CD14-positive monocyte (primary cell): ENCODE measurements around the gene CNTNAP2. TPM values are rescaled to one million over a fixed set of nuclear protein-coding genes. Genes with fewer than 3 reads are reported as not detected.

Experiments
- DNase-seq, 3 donors: peaks; one replicate each; pipeline ENCODE4 v3.0.0-alpha.2; 2011 to 2022
- H2AFZ ChIP-seq: 2 replicates; pipeline ENCODE4 v1.6.0; 2012; ENCODE audit warnings: mild to moderate bottlenecking, low read depth, low read length, inconsistent platforms; ENCODE audit not compliant: insufficient read depth, poor library complexity, severe bottlenecking
- H3K27ac ChIP-seq, 2 donors: 1 replicate in 1 of 2; 2 replicates in 1 of 2; pipeline ENCODE4 v1.5.1; 2012 to 2013; ENCODE audit warnings: low read length in 2 of 2, control low read depth in 1 of 2, inconsistent platforms in 1 of 2, low read depth in 1 of 2, mild to moderate bottlenecking in 1 of 2
- H3K27me3 ChIP-seq, 2 donors: one replicate each; pipeline versions ENCODE4 v1.6.0 to v1.6.1; 2011 to 2013; ENCODE audit warnings: low read length in 2 of 2; ENCODE audit not compliant: control insufficient read depth in 2 of 2, insufficient read depth in 2 of 2
- H3K36me3 ChIP-seq, 2 donors: replicated peaks in 1 of 2; 1 replicate in 1 of 2; 2 replicates in 1 of 2; pipeline versions ENCODE4 v1.5.1 to v1.6.1; 2012 to 2013; ENCODE audit warnings: low read length in 2 of 2, control low read depth in 1 of 2, inconsistent platforms in 1 of 2, mild to moderate bottlenecking in 1 of 2; ENCODE audit not compliant: insufficient read depth in 2 of 2, control insufficient read depth in 1 of 2
- H3K4me1 ChIP-seq, 2 donors: 1 replicate in 1 of 2; 2 replicates in 1 of 2; pipeline versions ENCODE4 v1.5.1 to v1.6.1; 2012 to 2013; ENCODE audit warnings: low read length in 2 of 2, control low read depth in 1 of 2, inconsistent platforms in 1 of 2, mild to moderate bottlenecking in 1 of 2, moderate library complexity in 1 of 2; ENCODE audit not compliant: insufficient read depth in 2 of 2, control insufficient read depth in 1 of 2
- H3K4me2 ChIP-seq: replicated peaks from 2 replicates; pipeline ENCODE3; 2012; ENCODE audit warnings: low read length, moderate library complexity, mild to moderate bottlenecking; ENCODE audit not compliant: poor library complexity, severe bottlenecking; ENCODE audit errors: extremely low read depth
- H3K4me3 ChIP-seq, 3 experiments: fragments of 200-600 bp in 1 of 3; sonication (generic) in 1 of 3; replicated peaks in 1 of 3; 1 replicate in 2 of 3; 2 replicates in 1 of 3; pipeline ENCODE4 v1.5.1; 2011 to 2013; ENCODE audit warnings: low read length in 3 of 3, mild to moderate bottlenecking in 3 of 3, control low read depth in 2 of 3, low read depth in 2 of 3, inconsistent platforms in 1 of 3, moderate library complexity in 1 of 3
- H3K79me2 ChIP-seq: 2 replicates; pipeline ENCODE4 v1.6.0; 2012; ENCODE audit warnings: mild to moderate bottlenecking, control low read depth, inconsistent platforms, low read length, moderate library complexity; ENCODE audit not compliant: insufficient read depth
- H3K9ac ChIP-seq: 2 replicates; pipeline ENCODE4 v1.6.0; 2017; ENCODE audit warnings: low read length, mild to moderate bottlenecking; ENCODE audit not compliant: insufficient read depth, poor library complexity, severe bottlenecking
- H3K9me3 ChIP-seq, 2 donors: replicated peaks in 1 of 2; 1 replicate in 1 of 2; 2 replicates in 1 of 2; pipeline versions ENCODE4 v1.5.1 to v1.6.1; 2012 to 2013; ENCODE audit warnings: low read length in 2 of 2, control low read depth in 1 of 2; ENCODE audit not compliant: control insufficient read depth in 1 of 2, insufficient read depth in 1 of 2
- H4K20me1 ChIP-seq: 2 replicates; pipeline ENCODE4 v1.6.0; 2012; ENCODE audit warnings: mild to moderate bottlenecking, low read length, control low read depth, moderate library complexity; ENCODE audit not compliant: insufficient read depth
- H3K27ac Mint-ChIP-seq, 7 donors: one replicate each; pipeline ENCODE4 v1.8.0; 2020; ENCODE audit warnings: mild to moderate bottlenecking in 7 of 7, mixed read lengths in 7 of 7, moderate library complexity in 6 of 7, inconsistent platforms in 2 of 7
- H3K27me3 Mint-ChIP-seq, 3 donors: one replicate each; pipeline ENCODE4 v1.8.0; 2021 to 2022; ENCODE audit warnings: low read depth in 3 of 3, mild to moderate bottlenecking in 3 of 3, mixed read lengths in 3 of 3, moderate library complexity in 3 of 3, inconsistent platforms in 1 of 3
- H3K36me3 Mint-ChIP-seq, 2 donors: one replicate each; pipeline ENCODE4 v1.8.0; 2020; ENCODE audit warnings: mixed read lengths in 2 of 2, inconsistent platforms in 1 of 2, mild to moderate bottlenecking in 1 of 2
- H3K4me1 Mint-ChIP-seq: one replicate; pipeline ENCODE4 v1.8.0; 2020; ENCODE audit warnings: mild to moderate bottlenecking, mixed read lengths
- H3K4me3 Mint-ChIP-seq, 2 donors: one replicate each; pipeline ENCODE4 v1.8.0; 2020; ENCODE audit warnings: mild to moderate bottlenecking in 2 of 2, mixed read lengths in 2 of 2, moderate library complexity in 1 of 2
- H3K9me3 Mint-ChIP-seq, 7 donors: one replicate each; pipeline ENCODE4 v1.8.0; 2020 to 2022; ENCODE audit warnings: mixed read lengths in 7 of 7, mild to moderate bottlenecking in 6 of 7, moderate library complexity in 6 of 7, inconsistent platforms in 2 of 7
- CTCF ChIP-seq: fragments of 200-600 bp; IDR thresholded peaks from one replicate; pipeline ENCODE4 v1.8.0; 2022; ENCODE audit warnings: antibody characterized with exemption, mild to moderate bottlenecking
- WGBS: methylation state at CpG from one replicate; pipeline ENCODE4 v1.1.5; 2013; ENCODE audit warnings: missing lambda C conversion rate; ENCODE audit not compliant: insufficient coverage; 5-methylcytosine and 5-hydroxymethylcytosine counted together
- intact Hi-C, 2 donors: fragments of 100-400 bp; cut with micrococcal nuclease; formaldehyde crosslinking; loops; one replicate each; pipeline versions ENCODE4 v1.15.0 to v1.15.1; 2023
- polyA plus RNA-seq, 3 donors: library from polyadenylated mRNA; depleted of rRNA in 1 of 3; unstranded in 2 of 3; stranded (reverse) in 1 of 3; fragments of 300-500 nt in 2 of 3; fragments of >200 nt in 1 of 3; fragmentation: Illumina TruSeq in 2 of 3; gene quantifications; 1 replicate in 2 of 3; 2 replicates in 1 of 3; pipeline ENCODE4 v1.2.3, GENCODE V29; 2012 to 2021

Gene CNTNAP2
- polyA plus RNA-seq, 3 donors, result 0.01 TPM; not detected in 2

DNA sequence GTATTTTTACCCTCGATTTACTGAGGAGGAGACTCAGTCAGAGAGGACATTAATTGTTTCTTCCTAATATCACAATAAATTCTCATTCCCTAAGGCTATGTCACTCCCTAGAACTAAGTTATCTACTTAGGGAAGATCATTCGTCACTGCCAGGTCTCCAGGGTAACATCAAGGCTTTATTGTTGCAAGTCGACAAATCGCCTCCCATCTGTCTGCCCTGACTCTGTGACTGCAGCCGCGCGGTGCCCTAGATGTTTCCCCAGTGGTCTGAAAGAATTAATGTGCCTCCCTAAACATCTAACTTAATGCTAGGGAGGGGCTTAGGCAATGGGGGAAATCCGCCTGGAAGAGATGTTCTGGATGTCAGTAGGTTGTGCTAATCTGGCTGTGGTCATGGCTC is 1915.2 kb downstream of the CNTNAP2 start:
- H3K9me3 ChIP-seq, result peaks cover 0 to 4% of the 10 kb centered on the region in 2 donors
- no peaks in the 10 kb centered on the region for H3K27me3 ChIP-seq
- TF ChIP-seq CTCF, result no peak
- no peaks in the 10 kb centered on the region for H4K20me1 ChIP-seq
- no peak overlapping the region for H2AFZ ChIP-seq
- intact Hi-C loops, result no loop called here
- no peak overlapping the region for H3K27ac ChIP-seq
- H3K36me3 ChIP-seq, result no peaks in the 10 kb centered on the region
- no peaks in the 10 kb centered on the region for H3K27me3 Mint-ChIP-seq
- H3K9ac ChIP-seq, result no peak overlapping the region
- H3K9me3 Mint-ChIP-seq, result peaks cover 2 to 11% (median 5%) of the 10 kb centered on the region in 7 donors
- H3K79me2 ChIP-seq, result no peaks in the 10 kb centered on the region
- H3K27ac Mint-ChIP-seq, result no peak overlapping the region
- DNase-seq, result no peak
- H3K4me2 ChIP-seq, result no peak overlapping the region
- H3K4me3 Mint-ChIP-seq, result no peak overlapping the region
- 100% methylated on average over 2 of the region's 8 CpGs for WGBS
- H3K36me3 Mint-ChIP-seq, result no peaks in the 10 kb centered on the region
- no peak overlapping the region for H3K4me3 ChIP-seq
- H3K4me1 Mint-ChIP-seq, result no peaks in the 10 kb centered on the region
- H3K4me1 ChIP-seq, result no peaks in the 10 kb centered on the region

- Histone ChIP-seq H3K27me3 (no peaks in the 10 kb centered on the region), H4K20me1 (no peaks in the 10 kb centered on the region), H3K4me1 (no peaks in the 10 kb centered on the region), H3K4me3 (no peak overlapping the region), H3K36me3 (no peaks in the 10 kb centered on the region), H3K4me2 (no peak overlapping the region), H3K79me2 (no peaks in the 10 kb centered on the region), H3K9ac (no peak overlapping the region), H3K9me3 (peaks cover 0 to 4% of the 10 kb centered on the region in 2 donors), H3K27ac (no peak overlapping the region), H2AFZ (no peak overlapping the region)
- DNase-seq, result no peak
- Mint-ChIP-seq H3K9me3 (peaks cover 2 to 16% (median 7%) of the 10 kb centered on the region in 7 donors), H3K4me1 (peaks cover 1% of the 10 kb centered on the region), H3K4me3 (no peak overlapping the region), H3K36me3 (no peaks in the 10 kb centered on the region), H3K27me3 (no peaks in the 10 kb centered on the region), H3K27ac (no peak overlapping the region)
- no peak for TF ChIP-seq CTCF
- intact Hi-C loops, result no loop called here
- no CpG with 5 or more reads among the region's 1 CpG for WGBS
Measured at GRCh38 chr7:148035950-148036349, 1919.3 kb downstream of the CNTNAP2 start.
